Glutamatergic neuron (in vitro differentiated cells): ENCODE measurements around the gene GPATCH4. TPM values are rescaled to one million over a fixed set of nuclear protein-coding genes. Genes with fewer than 3 reads are reported as not detected.

Source experiments
- DNase-seq: peaks from one replicate; pipeline ENCODE4 v3.0.0; 2022
- H3K27ac Mint-ChIP-seq: one replicate; pipeline ENCODE4 v1.8.0; 2020; ENCODE audit warnings: mild to moderate bottlenecking, mixed read lengths, inconsistent platforms; ENCODE audit not compliant: unreplicated experiment
- H3K27me3 Mint-ChIP-seq: one replicate; pipeline ENCODE4 v1.8.0; 2020; ENCODE audit warnings: mild to moderate bottlenecking, moderate library complexity, mixed read lengths, inconsistent platforms; ENCODE audit not compliant: unreplicated experiment
- H3K36me3 Mint-ChIP-seq: one replicate; pipeline ENCODE4 v1.8.0; 2020; ENCODE audit warnings: mild to moderate bottlenecking, mixed read lengths, inconsistent platforms; ENCODE audit not compliant: unreplicated experiment
- H3K4me1 Mint-ChIP-seq: one replicate; pipeline ENCODE4 v1.8.0; 2020; ENCODE audit warnings: mild to moderate bottlenecking, low read depth, mixed read lengths, inconsistent platforms; ENCODE audit not compliant: unreplicated experiment
- H3K4me3 Mint-ChIP-seq: one replicate; pipeline ENCODE4 v1.8.0; 2020; ENCODE audit warnings: mild to moderate bottlenecking, mixed read lengths, inconsistent platforms; ENCODE audit not compliant: unreplicated experiment
- H3K9me3 Mint-ChIP-seq: one replicate; pipeline ENCODE4 v1.8.0; 2020; ENCODE audit warnings: mild to moderate bottlenecking, moderate library complexity, mixed read lengths, inconsistent platforms; ENCODE audit not compliant: unreplicated experiment
- total RNA-seq: library from RNA; stranded (reverse); fragmentation: NEBNext Ultra II Directional; extraction: Animal tissue kit (Norgen Biotek cat#: 25700); gene quantifications from one replicate; pipeline ENCODE4 v1.2.1, GENCODE V29; 2021; ENCODE audit not compliant: unreplicated experiment
- TF ChIP-seq, protein P1 (sequence below): fragments of 200-600 bp; sonication (generic); IDR thresholded peaks from one replicate; pipeline ENCODE4 v1.5.0; 2021; ENCODE audit not compliant: partially characterized antibody, unreplicated experiment

Gene GPATCH4
- total RNA-seq, 1 donor from 2014 or later, result 13.2 TPM

DNA sequence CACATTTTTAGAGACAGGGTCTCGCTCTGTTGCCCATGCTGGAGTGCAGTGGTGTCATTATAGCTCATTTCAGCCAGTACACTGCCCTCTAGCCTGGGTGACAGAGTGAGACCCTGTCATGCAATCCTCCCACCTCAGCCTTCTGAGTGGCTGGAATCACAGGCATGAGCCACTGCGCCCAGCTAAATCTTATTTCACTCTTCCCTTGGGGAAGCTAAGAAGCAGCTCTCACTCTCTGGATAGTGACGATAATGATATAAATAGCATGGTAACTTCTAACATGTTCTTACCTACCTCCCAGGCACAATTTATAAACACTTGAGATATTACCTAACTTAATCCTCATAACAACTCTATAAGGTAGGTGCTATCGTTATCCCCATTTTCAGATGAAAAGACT lies 53.8 kb downstream of the GPATCH4 start:
- H3K4me1 Mint-ChIP-seq, result no peaks in the 10 kb centered on the region
- TF ChIP-seq, protein P1, sequence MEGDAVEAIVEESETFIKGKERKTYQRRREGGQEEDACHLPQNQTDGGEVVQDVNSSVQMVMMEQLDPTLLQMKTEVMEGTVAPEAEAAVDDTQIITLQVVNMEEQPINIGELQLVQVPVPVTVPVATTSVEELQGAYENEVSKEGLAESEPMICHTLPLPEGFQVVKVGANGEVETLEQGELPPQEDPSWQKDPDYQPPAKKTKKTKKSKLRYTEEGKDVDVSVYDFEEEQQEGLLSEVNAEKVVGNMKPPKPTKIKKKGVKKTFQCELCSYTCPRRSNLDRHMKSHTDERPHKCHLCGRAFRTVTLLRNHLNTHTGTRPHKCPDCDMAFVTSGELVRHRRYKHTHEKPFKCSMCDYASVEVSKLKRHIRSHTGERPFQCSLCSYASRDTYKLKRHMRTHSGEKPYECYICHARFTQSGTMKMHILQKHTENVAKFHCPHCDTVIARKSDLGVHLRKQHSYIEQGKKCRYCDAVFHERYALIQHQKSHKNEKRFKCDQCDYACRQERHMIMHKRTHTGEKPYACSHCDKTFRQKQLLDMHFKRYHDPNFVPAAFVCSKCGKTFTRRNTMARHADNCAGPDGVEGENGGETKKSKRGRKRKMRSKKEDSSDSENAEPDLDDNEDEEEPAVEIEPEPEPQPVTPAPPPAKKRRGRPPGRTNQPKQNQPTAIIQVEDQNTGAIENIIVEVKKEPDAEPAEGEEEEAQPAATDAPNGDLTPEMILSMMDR, result no peak
- no peak for DNase-seq
- H3K9me3 Mint-ChIP-seq, result peaks cover 7% of the 10 kb centered on the region
- H3K4me3 Mint-ChIP-seq, result no peak overlapping the region
- no peak overlapping the region for H3K27ac Mint-ChIP-seq
- H3K27me3 Mint-ChIP-seq, result peaks cover 6% of the 10 kb centered on the region
- no peaks in the 10 kb centered on the region for H3K36me3 Mint-ChIP-seq

DNA sequence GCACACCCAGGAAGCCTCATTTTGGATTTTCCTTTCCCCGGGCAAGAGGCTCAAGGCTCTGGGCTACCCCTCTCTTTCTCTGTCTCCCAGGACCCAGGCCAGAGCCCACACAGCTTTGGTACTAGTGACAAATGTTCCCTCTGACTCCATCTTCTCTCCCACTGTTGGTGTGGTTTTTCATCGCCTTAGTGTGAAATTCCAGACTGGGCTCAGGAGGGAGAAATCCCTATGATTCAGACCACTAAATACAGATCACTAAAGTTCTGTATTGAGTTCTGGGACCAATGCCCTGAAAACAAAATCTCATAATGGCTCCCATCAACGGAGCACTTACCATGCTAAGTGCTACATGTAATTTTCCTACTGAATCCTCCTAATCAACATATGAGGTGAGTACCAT lies 55.0 kb downstream of the GPATCH4 start:
- no peaks in the 10 kb centered on the region for H3K4me1 Mint-ChIP-seq
- TF ChIP-seq, protein P1, result no peak
- H3K27me3 Mint-ChIP-seq, result peaks cover 3% of the 10 kb centered on the region
- H3K4me3 Mint-ChIP-seq, result no peak overlapping the region
- peaks cover 3% of the 10 kb centered on the region for H3K9me3 Mint-ChIP-seq
- H3K36me3 Mint-ChIP-seq, result no peaks in the 10 kb centered on the region
- no peak for DNase-seq
- H3K27ac Mint-ChIP-seq, result no peak overlapping the region

DNA sequence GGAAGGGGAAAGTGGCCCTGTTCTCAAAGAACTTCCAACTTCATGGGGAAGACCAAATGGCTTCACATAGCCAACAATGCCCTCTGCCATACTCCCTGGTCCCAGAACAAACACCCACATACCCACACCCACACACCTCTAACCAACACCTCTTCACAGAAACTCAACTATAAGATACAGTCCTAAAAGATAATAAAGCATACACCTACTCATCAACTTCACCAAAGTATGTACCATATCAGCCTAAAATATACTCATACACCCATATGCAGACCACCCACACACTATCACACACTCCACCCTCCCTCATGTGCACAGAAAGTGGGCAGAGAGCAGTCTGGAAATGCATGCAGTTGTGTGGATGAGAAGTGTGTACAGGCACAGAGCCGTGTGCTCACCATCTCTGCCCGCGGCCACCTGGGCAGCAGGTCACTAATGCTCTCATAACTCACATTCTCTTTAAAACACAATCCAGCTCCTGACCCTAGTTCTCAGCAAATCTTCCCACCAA lies 56.6 kb downstream of the GPATCH4 start:
- H3K4me1 Mint-ChIP-seq, result no peaks in the 10 kb centered on the region
- TF ChIP-seq, protein P1, result no peak
- peaks cover 3% of the 10 kb centered on the region for H3K27me3 Mint-ChIP-seq
- no peak overlapping the region for H3K27ac Mint-ChIP-seq
- H3K36me3 Mint-ChIP-seq, result no peaks in the 10 kb centered on the region
- no peak overlapping the region for H3K4me3 Mint-ChIP-seq
- DNase-seq, result no peak
- peaks cover 3% of the 10 kb centered on the region for H3K9me3 Mint-ChIP-seq

Other genes with a start within 250 kb of the GPATCH4 start
- not detected for gene RHBG, start 232.3 kb downstream of the GPATCH4 start, total RNA-seq
- gene MEF2D, start 100.7 kb downstream of the GPATCH4 start, total RNA-seq, result 50.0 TPM
- gene IQGAP3, start 28.9 kb downstream of the GPATCH4 start, total RNA-seq, result 6.1 TPM
- not detected for gene TTC24, start 21.8 kb downstream of the GPATCH4 start, total RNA-seq
- gene NAXE, start 9.7 kb downstream of the GPATCH4 start, total RNA-seq, result 44.5 TPM
- 0.71 TPM for gene HAPLN2, start 17.9 kb upstream of the GPATCH4 start, total RNA-seq
- gene BCAN, start 40.6 kb upstream of the GPATCH4 start, total RNA-seq, result 10.3 TPM
- 375 TPM for gene NES, start 75.9 kb upstream of the GPATCH4 start, total RNA-seq
- gene CRABP2, start 104.1 kb upstream of the GPATCH4 start, total RNA-seq, result 2.4 TPM
- gene METTL25B, start 127.0 kb upstream of the GPATCH4 start, total RNA-seq, result 27.1 TPM
- 32.6 TPM for gene ISG20L2, start 127.3 kb upstream of the GPATCH4 start, total RNA-seq
- 25.1 TPM for gene MRPL24, start 139.6 kb upstream of the GPATCH4 start, total RNA-seq
- 147 TPM for gene HDGF, start 150.2 kb upstream of the GPATCH4 start, total RNA-seq
- gene PRCC, start 166.1 kb upstream of the GPATCH4 start, total RNA-seq, result 88.8 TPM
- 0.86 TPM for gene SH2D2A, start 215.4 kb upstream of the GPATCH4 start, total RNA-seq